CD8-positive, alpha-beta memory T cell (primary cell): ENCODE results near the gene CFAP65. TPM values are rescaled to one million over a fixed set of nuclear protein-coding genes. Genes with fewer than 3 reads are reported as not detected.

Experiments
- CTCF ChIA-PET: fragments of 350-600 bp; sonication (Branson Sonifier 250); formaldehyde crosslinking; loops from one replicate; lab custom pipeline; 2021; ENCODE audit warnings: antibody characterized with exemption; lab: Charles Lee
- POLR2A ChIA-PET: fragments of 350-600 bp; sonication (Branson Sonifier 250); formaldehyde crosslinking; loops from one replicate; lab custom pipeline; 2021; ENCODE audit warnings: antibody characterized with exemption; lab: Charles Lee
- DNase-seq, 5 donors: peaks; one replicate each; pipeline versions ENCODE4 v3.0.0 to v3.0.0-alpha.2; 2020 to 2022; ENCODE audit warnings: mixed read lengths in 1 of 5
- H3K27ac ChIP-seq: one replicate; pipeline ENCODE4 v1.7.0; 2013; ENCODE audit warnings: low read depth, mild to moderate bottlenecking, low read length, moderate library complexity
- H3K27me3 ChIP-seq: 2 replicates; pipeline ENCODE4 v1.7.0; 2013; ENCODE audit warnings: low read length, mild to moderate bottlenecking; ENCODE audit not compliant: insufficient read depth, poor library complexity, severe bottlenecking
- H3K36me3 ChIP-seq: 2 replicates; pipeline ENCODE4 v1.7.0; 2013; ENCODE audit warnings: mild to moderate bottlenecking, low read length, moderate library complexity; ENCODE audit not compliant: insufficient read depth
- H3K4me1 ChIP-seq: 2 replicates; pipeline ENCODE4 v1.7.0; 2013; ENCODE audit warnings: mild to moderate bottlenecking, low read length, moderate library complexity; ENCODE audit not compliant: insufficient read depth
- H3K4me3 ChIP-seq: 2 replicates; pipeline ENCODE4 v1.7.0; 2013; ENCODE audit warnings: mild to moderate bottlenecking, low read length
- H3K9me3 ChIP-seq: 2 replicates; pipeline ENCODE4 v1.7.0; 2013; ENCODE audit warnings: mild to moderate bottlenecking, low read length
- H3K27ac Mint-ChIP-seq, 8 donors: one replicate each; pipeline ENCODE4 v1.8.0; 2020 to 2021; ENCODE audit warnings: mixed read lengths in 8 of 8, mild to moderate bottlenecking in 6 of 8, inconsistent platforms in 3 of 8, moderate library complexity in 3 of 8
- H3K27me3 Mint-ChIP-seq, 2 donors: one replicate each; pipeline ENCODE4 v1.8.0; 2020 to 2021; ENCODE audit warnings: mixed read lengths in 2 of 2, mild to moderate bottlenecking in 1 of 2, moderate library complexity in 1 of 2
- H3K36me3 Mint-ChIP-seq, 3 donors: one replicate each; pipeline ENCODE4 v1.8.0; 2020 to 2021; ENCODE audit warnings: mixed read lengths in 3 of 3, inconsistent platforms in 1 of 3, mild to moderate bottlenecking in 1 of 3
- H3K4me1 Mint-ChIP-seq, 3 donors: one replicate each; pipeline ENCODE4 v1.8.0; 2020 to 2021; ENCODE audit warnings: mixed read lengths in 3 of 3, inconsistent platforms in 1 of 3, mild to moderate bottlenecking in 1 of 3
- H3K4me3 Mint-ChIP-seq, 7 donors: one replicate each; pipeline ENCODE4 v1.8.0; 2020 to 2021; ENCODE audit warnings: mixed read lengths in 7 of 7, mild to moderate bottlenecking in 6 of 7, moderate library complexity in 4 of 7, inconsistent platforms in 2 of 7
- H3K9me3 Mint-ChIP-seq, 5 donors: one replicate each; pipeline ENCODE4 v1.8.0; 2020 to 2022; ENCODE audit warnings: mixed read lengths in 5 of 5, mild to moderate bottlenecking in 3 of 5, moderate library complexity in 2 of 5, inconsistent platforms in 1 of 5
- polyA plus RNA-seq: library from polyadenylated mRNA; unstranded; fragments of 300-500 nt; fragmentation: Illumina TruSeq; gene quantifications from one replicate; pipeline ENCODE4 v1.2.3, GENCODE V29; 2021
- total RNA-seq, 2 experiments: library from RNA; stranded (reverse); gene quantifications; one replicate each; pipeline ENCODE4 v1.2.3, GENCODE V29; 2021

The CFAP65 gene
- total and polyA plus RNA-seq, 3 experiments from 2014 or later: not detected

DNA sequence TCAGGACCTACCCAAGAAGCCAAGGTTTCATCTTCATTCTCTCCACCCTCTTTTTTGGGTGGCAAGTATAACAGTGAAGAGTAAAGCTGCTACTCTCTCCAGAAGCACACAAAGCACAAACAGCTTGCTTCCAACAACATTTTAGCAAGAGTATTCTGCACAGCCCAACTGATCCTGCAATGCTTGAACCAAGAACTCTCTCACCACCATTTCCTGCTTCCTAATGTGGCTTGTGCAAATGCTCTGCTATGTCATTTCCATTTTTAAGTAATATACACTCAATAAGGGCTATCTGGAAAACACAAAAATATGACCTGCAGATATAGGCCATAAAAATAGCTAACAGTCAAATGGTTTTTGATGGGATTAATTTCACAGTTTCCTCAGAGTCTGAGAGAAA lies 43.5 kb upstream of the CFAP65 start:
- Histone ChIP-seq H3K4me1 (no peaks in the 10 kb centered on the region), H3K9me3 (no peaks in the 10 kb centered on the region), H3K27ac (no peak overlapping the region), H3K27me3 (no peaks in the 10 kb centered on the region), H3K36me3 (no peaks in the 10 kb centered on the region), H3K4me3 (no peak overlapping the region)
- ChIA-PET CTCF (interaction anchor here (1.2 kb wide), 1 partner anchor 12 kb away, joined by 3 read pairs; no protein-coding TSS in a partner anchor), POLR2A (no interaction called here)
- Mint-ChIP-seq H3K27ac (peak overlapping the region in 1 of 8 donors; percentile 7), H3K36me3 (peaks cover 3 to 9% (median 5%) of the 10 kb centered on the region in 3 donors), H3K4me1 (peaks cover 10 to 13% (median 12%) of the 10 kb centered on the region in 3 donors), H3K27me3 (no peaks in the 10 kb centered on the region), H3K9me3 (no peaks in the 10 kb centered on the region), H3K4me3 (no peak overlapping the region)
- DNase-seq: no peak

DNA sequence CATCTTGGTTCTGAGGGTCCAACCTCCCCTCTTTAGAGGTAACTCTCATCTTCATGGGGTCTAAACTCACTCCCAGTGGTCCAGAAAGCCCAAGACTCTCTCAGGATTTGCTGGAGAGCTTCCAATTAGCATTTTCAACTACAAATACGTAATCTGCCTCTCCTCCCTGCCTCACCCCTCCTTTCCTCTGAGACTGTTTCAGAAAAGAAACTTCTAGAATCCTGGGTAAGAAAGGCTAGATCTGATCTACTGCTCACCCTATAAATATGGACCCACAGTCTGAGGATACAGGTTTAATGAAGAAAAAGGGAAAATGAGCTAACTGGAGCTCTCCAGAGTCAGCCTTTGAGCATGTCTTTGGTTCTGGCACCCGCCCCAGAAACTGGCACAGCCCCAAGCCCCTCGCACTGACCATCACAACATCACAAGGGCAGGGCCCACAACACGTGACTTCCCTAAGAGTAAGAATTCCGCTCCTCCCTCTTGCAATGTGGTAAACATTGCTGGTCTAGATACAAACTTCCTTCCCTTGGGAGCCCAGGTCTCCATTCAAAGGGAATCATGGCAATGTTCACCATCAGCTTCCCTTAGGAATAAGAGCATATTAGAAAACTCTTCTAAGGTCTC lies 41.1 kb upstream of the CFAP65 start:
- Histone ChIP-seq H3K9me3 (no peaks in the 10 kb centered on the region), H3K4me1 (no peaks in the 10 kb centered on the region), H3K27ac (no peak overlapping the region), H3K27me3 (no peaks in the 10 kb centered on the region), H3K36me3 (peaks cover 3% of the 10 kb centered on the region), H3K4me3 (no peak overlapping the region)
- ChIA-PET POLR2A (no interaction called here), CTCF (no interaction called here)
- H3K9me3 Mint-ChIP-seq: no peaks in the 10 kb centered on the region
- peaks cover 1 to 12% (median 5%) of the 10 kb centered on the region in 3 donors for H3K36me3 Mint-ChIP-seq
- H3K27ac Mint-ChIP-seq: no peak overlapping the region
- no peak overlapping the region for H3K4me3 Mint-ChIP-seq
- H3K4me1 Mint-ChIP-seq: peaks cover 10 to 13% (median 12%) of the 10 kb centered on the region in 3 donors
- no peak for DNase-seq
- H3K27me3 Mint-ChIP-seq: no peaks in the 10 kb centered on the region

- Mint-ChIP-seq H3K4me1 (peaks cover 9 to 10% (median 10%) of the 10 kb centered on the region in 3 donors), H3K9me3 (no peaks in the 10 kb centered on the region), H3K27me3 (no peaks in the 10 kb centered on the region), H3K27ac (peak overlapping the region in 1 of 8 donors; percentile 1), H3K36me3 (peaks cover 0 to 16% (median 9%) of the 10 kb centered on the region in 3 donors), H3K4me3 (no peak overlapping the region)
- Histone ChIP-seq H3K4me1 (no peaks in the 10 kb centered on the region), H3K27ac (no peak overlapping the region), H3K36me3 (peaks cover 9% of the 10 kb centered on the region), H3K4me3 (no peak overlapping the region), H3K9me3 (no peaks in the 10 kb centered on the region), H3K27me3 (no peaks in the 10 kb centered on the region)
- CTCF ChIA-PET: no interaction called here
- POLR2A ChIA-PET: no interaction called here
- no peak for DNase-seq
Measured at GRCh38 chr2:219081701-219082331, 40.5 kb upstream of the CFAP65 start.

GRCh38 chr2:219081096-219081495 lies 39.8 kb upstream of the CFAP65 start:
- peaks cover 13% of the 10 kb centered on the region for H3K36me3 ChIP-seq
- Mint-ChIP-seq H3K36me3 (peaks cover 0 to 24% (median 10%) of the 10 kb centered on the region in 3 donors), H3K4me3 (no peak overlapping the region), H3K4me1 (peaks cover 8 to 10% (median 10%) of the 10 kb centered on the region in 3 donors), H3K27me3 (no peaks in the 10 kb centered on the region), H3K9me3 (no peaks in the 10 kb centered on the region), H3K27ac (peak overlapping the region in 1 of 8 donors; percentile 1)
- POLR2A ChIA-PET: no interaction called here
- CTCF ChIA-PET: interaction anchor here (0.9 to 1.2 kb wide), 4 partner anchors 23 to 214 kb away, joined by 3 to 4 read pairs (median 3); no protein-coding TSS in a partner anchor
- H3K27me3 ChIP-seq: no peaks in the 10 kb centered on the region
- no peaks in the 10 kb centered on the region for H3K4me1 ChIP-seq
- no peak overlapping the region for H3K4me3 ChIP-seq
- no peak overlapping the region for H3K27ac ChIP-seq
- no peak for DNase-seq
- H3K9me3 ChIP-seq: no peaks in the 10 kb centered on the region

- no peak for DNase-seq
- peak overlapping the region in 1 of 8 donors; percentile 55 for H3K27ac Mint-ChIP-seq
- CTCF ChIA-PET: no interaction called here
- H3K4me3 Mint-ChIP-seq: no peak overlapping the region
- POLR2A ChIA-PET: no interaction called here
- Histone ChIP-seq H3K9me3 (no peaks in the 10 kb centered on the region), H3K27me3 (no peaks in the 10 kb centered on the region), H3K27ac (no peak overlapping the region), H3K4me3 (no peak overlapping the region), H3K4me1 (no peaks in the 10 kb centered on the region), H3K36me3 (peaks cover 13% of the 10 kb centered on the region)
- peaks cover 0 to 39% (median 12%) of the 10 kb centered on the region in 3 donors for H3K36me3 Mint-ChIP-seq
- H3K4me1 Mint-ChIP-seq: no peaks in the 10 kb centered on the region
- no peaks in the 10 kb centered on the region for H3K9me3 Mint-ChIP-seq
- no peaks in the 10 kb centered on the region for H3K27me3 Mint-ChIP-seq
Measured at GRCh38 chr2:219079417-219079816, 38.1 kb upstream of the CFAP65 start.

GRCh38 chr2:219078951-219079350 lies 37.6 kb upstream of the CFAP65 start:
- H3K27ac Mint-ChIP-seq: peak overlapping the region in 1 of 8 donors; percentile 55

DNA sequence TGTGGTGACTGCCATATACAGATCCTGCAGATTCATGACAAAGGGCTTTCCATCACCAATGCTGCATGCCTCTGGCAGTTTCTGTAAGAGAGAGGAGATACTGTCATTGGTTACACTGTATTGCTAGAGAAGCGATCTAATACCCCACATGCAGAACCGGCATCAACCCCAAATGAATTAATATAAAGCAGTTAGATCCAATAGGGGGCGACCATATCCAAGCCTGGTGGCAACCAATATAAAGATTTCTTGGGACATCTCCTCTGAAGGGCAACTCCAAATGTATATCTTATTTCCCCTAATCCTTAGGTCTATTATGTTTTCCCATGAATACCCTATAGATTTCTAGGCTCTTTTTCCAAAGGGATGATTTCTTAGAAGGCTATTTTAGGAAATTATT lies 36.8 kb upstream of the CFAP65 start:
- Histone ChIP-seq H3K36me3 (peaks cover 13% of the 10 kb centered on the region), H3K27ac (no peak overlapping the region), H3K27me3 (no peaks in the 10 kb centered on the region), H3K4me3 (no peak overlapping the region), H3K4me1 (no peaks in the 10 kb centered on the region), H3K9me3 (no peaks in the 10 kb centered on the region)
- Mint-ChIP-seq H3K9me3 (no peaks in the 10 kb centered on the region), H3K4me3 (no peak overlapping the region), H3K27me3 (no peaks in the 10 kb centered on the region), H3K27ac (peak overlapping the region in 1 of 8 donors; percentile 33), H3K36me3 (peaks cover 0 to 44% (median 11%) of the 10 kb centered on the region in 3 donors), H3K4me1 (no peaks in the 10 kb centered on the region)
- ChIA-PET CTCF (no interaction called here), POLR2A (interaction anchor here (0.6 kb wide), 1 partner anchor 181 kb away, joined by 3 read pairs; no protein-coding TSS in a partner anchor)
- no peak for DNase-seq

More at GRCh38 chr2:219078951-219079350, 37.6 kb upstream of the CFAP65 start:
- ChIA-PET CTCF (no interaction called here), POLR2A (interaction anchor here (0.6 kb wide), 1 partner anchor 181 kb away, joined by 3 read pairs; no protein-coding TSS in a partner anchor)
- no peak overlapping the region for H3K4me3 Mint-ChIP-seq
- no peak overlapping the region for H3K4me3 ChIP-seq
- no peaks in the 10 kb centered on the region for H3K9me3 ChIP-seq
- no peak for DNase-seq
- H3K4me1 Mint-ChIP-seq: no peaks in the 10 kb centered on the region
- no peak overlapping the region for H3K27ac ChIP-seq
- no peaks in the 10 kb centered on the region for H3K4me1 ChIP-seq
- no peaks in the 10 kb centered on the region for H3K27me3 ChIP-seq
- H3K36me3 ChIP-seq: peaks cover 13% of the 10 kb centered on the region
- no peaks in the 10 kb centered on the region for H3K9me3 Mint-ChIP-seq
- H3K27me3 Mint-ChIP-seq: no peaks in the 10 kb centered on the region
- peaks cover 0 to 43% (median 12%) of the 10 kb centered on the region in 3 donors for H3K36me3 Mint-ChIP-seq

DNA sequence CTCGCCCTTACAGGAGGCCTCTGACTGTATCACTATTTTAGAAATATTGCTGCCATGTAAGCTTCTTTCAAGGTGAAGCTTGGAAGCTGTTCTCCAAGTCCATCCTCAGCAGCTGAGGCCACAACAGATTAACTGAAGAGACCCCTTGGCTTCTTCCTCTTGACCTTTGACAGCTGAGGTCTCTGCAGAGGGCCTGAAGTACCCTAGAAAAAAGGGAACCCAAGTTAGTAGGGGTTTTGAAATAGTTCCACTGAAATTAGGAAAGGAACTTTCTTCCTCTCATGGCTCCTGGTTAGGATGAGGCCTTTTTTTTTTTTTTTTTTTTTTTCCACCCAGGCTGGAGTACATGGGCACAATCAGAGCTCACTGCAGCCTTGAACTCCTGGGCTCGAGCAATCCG lies 34.9 kb upstream of the CFAP65 start:
- Mint-ChIP-seq H3K4me1 (no peaks in the 10 kb centered on the region), H3K27me3 (no peaks in the 10 kb centered on the region), H3K4me3 (no peak overlapping the region), H3K36me3 (peaks cover 0 to 49% (median 10%) of the 10 kb centered on the region in 3 donors), H3K27ac (no peak overlapping the region), H3K9me3 (no peaks in the 10 kb centered on the region)
- POLR2A ChIA-PET: no interaction called here
- CTCF ChIA-PET: interaction anchor here (0.7 to 9.2 kb wide), 5 partner anchors 8 to 43 kb away, joined by 3 to 59 read pairs (median 4); partner anchors contain the start of gene IHH
- DNase-seq: no peak
- H3K36me3 ChIP-seq: peaks cover 13% of the 10 kb centered on the region
- H3K27ac ChIP-seq: no peak overlapping the region
- no peaks in the 10 kb centered on the region for H3K27me3 ChIP-seq
- no peaks in the 10 kb centered on the region for H3K4me1 ChIP-seq
- H3K4me3 ChIP-seq: no peak overlapping the region
- no peaks in the 10 kb centered on the region for H3K9me3 ChIP-seq
